ENCODE results near the gene KCNA5.

Gene KCNA5

GRCh38 chr12:5013266-5013730, 30.4 kb upstream of the KCNA5 start:
- H3K9me3 ChIP-seq (ENCODE audit: control insufficient read depth, insufficient read depth, low read length) = no peaks in the 10 kb centered on the region
- H3K36me3 ChIP-seq (ENCODE audit: control insufficient read depth, insufficient read depth, low read length) = no peaks in the 10 kb centered on the region
- H3K4me3 ChIP-seq (ENCODE audit: low read length) = no peak overlapping the region
- H3K27ac ChIP-seq (ENCODE audit: low read length) = no peak overlapping the region
- no peak for DNase-seq (ENCODE audit: low read depth, low spot score)
- no CpG with 5 or more reads among the region's 5 CpGs for WGBS (ENCODE audit: insufficient coverage, insufficient read length)
- H3K4me1 ChIP-seq (ENCODE audit: control insufficient read depth, insufficient read depth, low read length) = 0 out of 2 replicates have a peak, but pooled peaks cover 3% of the 10 kb centered on the region
- H3K27me3 ChIP-seq (ENCODE audit: control insufficient read depth, insufficient read depth, low read length) = no peaks in the 10 kb centered on the region

- H3K4me3 ChIP-seq (ENCODE audit: low read length) = no peak overlapping the region
- 0 out of 2 replicates have a peak, but pooled peaks cover 3% of the 10 kb centered on the region for H3K4me1 ChIP-seq (ENCODE audit: control insufficient read depth, insufficient read depth, low read length)
- H3K9me3 ChIP-seq (ENCODE audit: control insufficient read depth, insufficient read depth, low read length) = no peaks in the 10 kb centered on the region
- no peak overlapping the region for H3K27ac ChIP-seq (ENCODE audit: low read length)
- WGBS (ENCODE audit: insufficient coverage, insufficient read length) = no CpG with 5 or more reads among the region's 2 CpGs
- no peaks in the 10 kb centered on the region for H3K36me3 ChIP-seq (ENCODE audit: control insufficient read depth, insufficient read depth, low read length)
- no peak for DNase-seq (ENCODE audit: low read depth, low spot score)
- no peaks in the 10 kb centered on the region for H3K27me3 ChIP-seq (ENCODE audit: control insufficient read depth, insufficient read depth, low read length)
Measured at GRCh38 chr12:5014269-5014668, 29.4 kb upstream of the KCNA5 start.

DNA sequence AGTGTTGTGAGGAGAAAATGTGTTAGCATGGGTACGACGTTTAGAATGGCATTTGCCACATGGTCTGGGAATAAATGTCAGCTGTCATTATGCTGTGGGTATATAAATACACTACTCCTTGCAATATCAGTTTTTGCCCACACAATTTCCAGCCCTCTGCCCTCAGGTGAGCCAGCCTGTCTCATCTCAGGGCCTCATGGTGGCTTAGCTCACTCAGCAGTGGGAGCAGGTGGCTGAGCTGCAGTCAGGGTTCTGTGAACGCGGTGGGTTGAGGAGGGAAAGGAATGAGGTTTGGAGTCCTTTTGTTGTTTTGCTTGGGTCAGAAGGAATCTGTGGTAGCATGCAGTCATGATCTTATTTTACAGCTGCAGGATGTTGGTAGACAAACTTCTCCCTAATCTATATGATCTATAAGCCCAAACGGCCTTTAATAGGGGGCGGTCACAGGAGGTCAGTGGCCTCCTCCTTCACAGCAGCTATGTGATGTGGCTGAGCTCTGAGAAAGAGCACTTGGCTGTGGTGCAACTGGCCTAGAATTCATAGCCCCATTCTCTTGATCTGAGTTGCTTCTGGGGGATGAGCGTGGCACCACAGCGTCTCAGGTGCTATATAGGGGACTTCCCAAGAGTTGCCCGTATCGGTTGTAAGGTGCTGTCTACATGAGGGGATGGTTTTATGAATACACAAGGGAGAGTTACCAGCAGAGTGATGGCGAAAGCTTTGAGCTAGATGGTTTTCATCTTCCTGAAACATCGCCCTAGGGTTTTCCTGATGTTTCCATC, 27.8 kb upstream of the KCNA5 start:
- Histone ChIP-seq H3K27me3 (ENCODE audit: control insufficient read depth, insufficient read depth, low read length) (no peaks in the 10 kb centered on the region), H3K4me3 (ENCODE audit: low read length) (no peak overlapping the region), H3K36me3 (ENCODE audit: control insufficient read depth, insufficient read depth, low read length) (no peaks in the 10 kb centered on the region), H3K27ac (ENCODE audit: low read length) (no peak overlapping the region), H3K4me1 (ENCODE audit: control insufficient read depth, insufficient read depth, low read length) (0 out of 2 replicates have a peak, but pooled peaks cover 3% of the 10 kb centered on the region), H3K9me3 (ENCODE audit: control insufficient read depth, insufficient read depth, low read length) (no peaks in the 10 kb centered on the region)
- no peak for DNase-seq (ENCODE audit: low read depth, low spot score)
- WGBS (ENCODE audit: insufficient coverage, insufficient read length) = no CpG with 5 or more reads among the region's 12 CpGs

- Histone ChIP-seq H3K4me1 (ENCODE audit: control insufficient read depth, insufficient read depth, low read length) (0 out of 2 replicates have a peak, but pooled peaks cover 3% of the 10 kb centered on the region), H3K9me3 (ENCODE audit: control insufficient read depth, insufficient read depth, low read length) (no peaks in the 10 kb centered on the region), H3K36me3 (ENCODE audit: control insufficient read depth, insufficient read depth, low read length) (no peaks in the 10 kb centered on the region), H3K27ac (ENCODE audit: low read length) (no peak overlapping the region), H3K27me3 (ENCODE audit: control insufficient read depth, insufficient read depth, low read length) (no peaks in the 10 kb centered on the region), H3K4me3 (ENCODE audit: low read length) (no peak overlapping the region)
- DNase-seq (ENCODE audit: low read depth, low spot score) = no peak
- no CpG with 5 or more reads among the region's 5 CpGs for WGBS (ENCODE audit: insufficient coverage, insufficient read length)
Measured at GRCh38 chr12:5016526-5016925, 27.2 kb upstream of the KCNA5 start.

GRCh38 chr12:5017638-5018348, 25.9 kb upstream of the KCNA5 start:
- Histone ChIP-seq H3K4me3 (ENCODE audit: low read length) (no peak overlapping the region), H3K27me3 (ENCODE audit: control insufficient read depth, insufficient read depth, low read length) (no peaks in the 10 kb centered on the region), H3K36me3 (ENCODE audit: control insufficient read depth, insufficient read depth, low read length) (no peaks in the 10 kb centered on the region), H3K4me1 (ENCODE audit: control insufficient read depth, insufficient read depth, low read length) (0 out of 2 replicates have a peak, but pooled peaks cover 3% of the 10 kb centered on the region), H3K27ac (ENCODE audit: low read length) (no peak overlapping the region), H3K9me3 (ENCODE audit: control insufficient read depth, insufficient read depth, low read length) (no peaks in the 10 kb centered on the region)
- no CpG with 5 or more reads among the region's 24 CpGs for WGBS (ENCODE audit: insufficient coverage, insufficient read length)
- no peak for DNase-seq (ENCODE audit: low read depth, low spot score)

GRCh38 chr12:5018677-5019076, 25.0 kb upstream of the KCNA5 start:
- no peak for DNase-seq (ENCODE audit: low read depth, low spot score)
- Histone ChIP-seq H3K9me3 (ENCODE audit: control insufficient read depth, insufficient read depth, low read length) (no peaks in the 10 kb centered on the region), H3K27ac (ENCODE audit: low read length) (no peak overlapping the region), H3K4me3 (ENCODE audit: low read length) (no peak overlapping the region), H3K4me1 (ENCODE audit: control insufficient read depth, insufficient read depth, low read length) (0 out of 2 replicates have a peak, but pooled peaks cover 3% of the 10 kb centered on the region), H3K36me3 (ENCODE audit: control insufficient read depth, insufficient read depth, low read length) (no peaks in the 10 kb centered on the region), H3K27me3 (ENCODE audit: control insufficient read depth, insufficient read depth, low read length) (no peaks in the 10 kb centered on the region)
- no CpG with 5 or more reads among the region's 3 CpGs for WGBS (ENCODE audit: insufficient coverage, insufficient read length)

- Histone ChIP-seq H3K4me3 (ENCODE audit: low read length) (no peak overlapping the region), H3K27me3 (ENCODE audit: control insufficient read depth, insufficient read depth, low read length) (no peaks in the 10 kb centered on the region), H3K9me3 (ENCODE audit: control insufficient read depth, insufficient read depth, low read length) (no peaks in the 10 kb centered on the region), H3K36me3 (ENCODE audit: control insufficient read depth, insufficient read depth, low read length) (no peaks in the 10 kb centered on the region), H3K27ac (ENCODE audit: low read length) (no peak overlapping the region), H3K4me1 (ENCODE audit: control insufficient read depth, insufficient read depth, low read length) (0 out of 2 replicates have a peak, but pooled peaks cover 3% of the 10 kb centered on the region)
- WGBS (ENCODE audit: insufficient coverage, insufficient read length) = 100% methylated on average over 1 of the region's 4 CpGs
- DNase-seq (ENCODE audit: low read depth, low spot score) = no peak
Measured at GRCh38 chr12:5022025-5022424, 21.7 kb upstream of the KCNA5 start.

DNA sequence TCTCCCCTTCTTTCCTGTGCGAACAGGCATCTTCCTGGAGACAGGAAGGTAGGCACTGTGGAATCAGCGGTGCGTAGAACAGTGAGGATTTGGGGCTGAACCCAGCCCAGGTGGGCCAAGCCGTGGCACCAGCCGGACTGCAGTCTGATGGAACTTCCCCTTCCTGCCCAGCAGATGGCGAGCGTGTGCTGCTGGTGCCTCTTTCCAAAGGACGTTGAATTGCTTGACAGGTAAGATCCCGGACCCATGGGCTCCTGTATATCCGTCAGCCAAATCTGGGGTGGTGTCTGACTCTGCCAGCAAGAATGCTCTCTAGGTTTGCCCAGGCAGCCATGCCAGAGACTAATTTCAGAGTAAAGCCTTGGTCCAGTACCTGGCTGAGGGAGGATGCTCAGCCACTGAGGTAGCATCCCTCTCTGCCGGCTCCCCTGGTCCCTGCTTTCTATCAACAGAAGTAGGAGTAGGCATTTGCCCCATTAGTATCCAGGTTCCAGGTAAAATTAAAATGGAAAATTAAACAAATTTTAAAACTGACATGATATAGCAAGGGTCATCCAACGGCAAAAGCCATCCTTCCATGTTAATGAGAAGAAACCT, 21.1 kb upstream of the KCNA5 start:
- no peaks in the 10 kb centered on the region for H3K27me3 ChIP-seq (ENCODE audit: control insufficient read depth, insufficient read depth, low read length)
- H3K4me1 ChIP-seq (ENCODE audit: control insufficient read depth, insufficient read depth, low read length) = 0 out of 2 replicates have a peak, but pooled peaks cover 3% of the 10 kb centered on the region
- no peaks in the 10 kb centered on the region for H3K36me3 ChIP-seq (ENCODE audit: control insufficient read depth, insufficient read depth, low read length)
- DNase-seq (ENCODE audit: low read depth, low spot score) = peak; percentile 70
- no peaks in the 10 kb centered on the region for H3K9me3 ChIP-seq (ENCODE audit: control insufficient read depth, insufficient read depth, low read length)
- H3K27ac ChIP-seq (ENCODE audit: low read length) = no peak overlapping the region
- no CpG with 5 or more reads among the region's 12 CpGs for WGBS (ENCODE audit: insufficient coverage, insufficient read length)
- H3K4me3 ChIP-seq (ENCODE audit: low read length) = no peak overlapping the region

DNA sequence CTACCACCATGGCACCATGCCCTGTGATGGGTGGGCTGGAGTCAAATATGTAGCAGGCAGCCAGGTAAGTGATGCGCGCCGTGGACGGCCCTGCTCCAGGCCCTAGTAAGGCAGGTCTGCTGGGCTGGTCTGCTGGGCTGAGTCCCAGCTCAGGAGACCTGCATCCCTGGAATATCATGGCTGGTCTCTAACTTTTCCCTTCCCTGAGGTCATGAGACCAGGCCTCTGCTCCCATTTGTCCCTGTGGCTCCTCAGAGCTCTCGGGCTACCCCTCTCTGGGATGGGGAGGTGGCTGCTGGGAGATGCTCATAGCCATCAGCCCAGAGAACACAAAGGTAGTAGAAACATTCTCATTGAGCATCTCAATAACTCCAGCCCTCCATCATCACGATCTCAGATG, 19.8 kb upstream of the KCNA5 start:
- whole genome bisulfite sequencing (ENCODE audit: insufficient coverage, insufficient read length) = no CpG with 5 or more reads among the region's 6 CpGs
- DNase-seq (ENCODE audit: low read depth, low spot score) = no peak
- H3K9me3 ChIP-seq (ENCODE audit: control insufficient read depth, insufficient read depth, low read length) = no peaks in the 10 kb centered on the region
- H3K27me3 ChIP-seq (ENCODE audit: control insufficient read depth, insufficient read depth, low read length) = no peaks in the 10 kb centered on the region
- no peaks in the 10 kb centered on the region for H3K36me3 ChIP-seq (ENCODE audit: control insufficient read depth, insufficient read depth, low read length)
- H3K4me3 ChIP-seq (ENCODE audit: low read length) = no peak overlapping the region
- no peaks in the 10 kb centered on the region for H3K4me1 ChIP-seq (ENCODE audit: control insufficient read depth, insufficient read depth, low read length)
- no peak overlapping the region for H3K27ac ChIP-seq (ENCODE audit: low read length)

DNA sequence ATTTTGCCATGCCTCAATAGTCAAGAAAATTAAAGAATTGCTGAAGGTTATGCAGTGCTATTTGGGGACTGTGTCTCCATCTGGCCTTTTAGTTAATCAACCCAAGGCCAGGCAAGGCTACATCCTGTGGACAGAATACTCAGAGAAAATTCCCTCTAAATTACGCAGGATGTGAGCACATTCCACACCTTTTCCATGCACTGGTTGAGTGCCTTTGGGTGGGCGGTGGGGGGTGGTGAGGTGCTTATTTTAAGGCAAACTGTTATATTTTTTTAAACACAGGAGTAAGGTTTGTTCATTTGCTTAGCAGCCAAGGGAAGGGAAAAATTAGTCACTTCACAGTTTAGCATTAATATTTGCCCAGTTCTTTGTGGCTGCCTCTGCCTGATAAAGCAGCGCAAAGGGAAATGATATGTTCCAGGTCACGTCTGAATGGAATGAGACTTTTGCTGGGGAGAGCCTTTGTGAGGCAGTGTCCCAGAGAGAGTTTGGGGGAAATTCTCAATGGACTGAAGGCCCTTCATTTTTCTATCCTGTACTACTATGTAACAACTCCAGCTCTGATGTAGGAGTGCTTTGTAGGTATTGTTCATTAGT, 17.2 kb upstream of the KCNA5 start:
- no peak for DNase-seq (ENCODE audit: low read depth, low spot score)
- whole genome bisulfite sequencing (ENCODE audit: insufficient coverage, insufficient read length) = no CpG with 5 or more reads among the region's 4 CpGs
- H3K36me3 ChIP-seq (ENCODE audit: control insufficient read depth, insufficient read depth, low read length) = no peaks in the 10 kb centered on the region
- H3K9me3 ChIP-seq (ENCODE audit: control insufficient read depth, insufficient read depth, low read length) = no peaks in the 10 kb centered on the region
- no peak overlapping the region for H3K27ac ChIP-seq (ENCODE audit: low read length)
- no peak overlapping the region for H3K4me3 ChIP-seq (ENCODE audit: low read length)
- H3K27me3 ChIP-seq (ENCODE audit: control insufficient read depth, insufficient read depth, low read length) = no peaks in the 10 kb centered on the region
- H3K4me1 ChIP-seq (ENCODE audit: control insufficient read depth, insufficient read depth, low read length) = no peaks in the 10 kb centered on the region

Measured in iPS DF 6.9 (cell line).